NCI-H82 treated with DMSO at 0.1 percent for 48 hours (cell line): Measurements from ENCODE around the gene ABHD12B.
"Not testable (repeated sequence)": the region's sequence is repeated elsewhere in the genome, so short reads cannot be mapped to it uniquely, and the experiment has no call there.

Experiments used
- DNase-seq: peaks from one replicate; lab custom pipeline; 2025; ENCODE audit not compliant: unreplicated experiment; lab: John Stamatoyannopoulos, UW

The ABHD12B gene

GRCh38 chr14:50892255-50892654 is 20.4 kb downstream of the ABHD12B start:
- DNase-seq = no peak

- not testable (repeated sequence) for DNase-seq
Measured at GRCh38 chr14:50896421-50896820, 24.6 kb downstream of the ABHD12B start.

- not testable (repeated sequence) for DNase-seq
Measured at GRCh38 chr14:50897005-50897404, 25.2 kb downstream of the ABHD12B start.

GRCh38 chr14:50897658-50898175 is 25.9 kb downstream of the ABHD12B start:
- no peak for DNase-seq

DNA sequence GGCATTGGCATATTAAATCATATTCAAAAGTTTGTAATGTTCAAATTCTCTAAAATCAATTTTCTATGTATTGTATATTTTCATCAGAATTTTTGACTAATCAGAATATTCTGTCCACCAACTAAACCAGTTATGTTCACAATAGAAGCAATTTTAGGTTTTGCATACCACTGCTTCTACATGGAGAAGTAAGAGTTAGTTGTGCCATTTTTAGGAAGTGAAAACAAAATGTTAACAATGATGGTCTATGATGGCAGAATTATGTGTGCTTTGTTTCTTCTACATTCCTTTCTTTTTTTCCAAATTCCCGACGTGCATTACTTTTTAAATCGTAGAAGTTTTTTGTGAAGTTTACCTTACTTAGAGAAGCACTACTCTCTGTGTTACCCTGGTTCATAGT is 29.5 kb downstream of the ABHD12B start:
- DNase-seq = no peak

DNA sequence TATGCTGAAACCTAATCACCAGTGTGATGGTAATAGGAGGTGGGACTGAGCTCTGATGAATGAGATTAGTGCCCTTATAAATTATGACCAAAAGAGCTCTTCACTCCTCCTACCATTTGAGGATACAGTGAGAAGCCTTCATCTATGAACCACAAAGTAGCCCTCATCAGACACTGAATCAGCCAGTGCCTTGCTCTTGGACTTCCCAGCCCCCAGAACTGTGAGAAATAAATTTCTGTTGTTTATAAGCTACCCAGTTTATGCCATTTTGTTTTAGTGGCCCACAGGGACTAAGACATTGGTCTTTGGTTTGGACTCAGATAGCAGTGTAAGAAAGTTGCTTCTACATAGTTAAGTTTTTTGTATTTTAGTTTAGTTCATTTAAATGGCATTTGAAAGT is 32.9 kb downstream of the ABHD12B start:
- DNase-seq = no peak

DNA sequence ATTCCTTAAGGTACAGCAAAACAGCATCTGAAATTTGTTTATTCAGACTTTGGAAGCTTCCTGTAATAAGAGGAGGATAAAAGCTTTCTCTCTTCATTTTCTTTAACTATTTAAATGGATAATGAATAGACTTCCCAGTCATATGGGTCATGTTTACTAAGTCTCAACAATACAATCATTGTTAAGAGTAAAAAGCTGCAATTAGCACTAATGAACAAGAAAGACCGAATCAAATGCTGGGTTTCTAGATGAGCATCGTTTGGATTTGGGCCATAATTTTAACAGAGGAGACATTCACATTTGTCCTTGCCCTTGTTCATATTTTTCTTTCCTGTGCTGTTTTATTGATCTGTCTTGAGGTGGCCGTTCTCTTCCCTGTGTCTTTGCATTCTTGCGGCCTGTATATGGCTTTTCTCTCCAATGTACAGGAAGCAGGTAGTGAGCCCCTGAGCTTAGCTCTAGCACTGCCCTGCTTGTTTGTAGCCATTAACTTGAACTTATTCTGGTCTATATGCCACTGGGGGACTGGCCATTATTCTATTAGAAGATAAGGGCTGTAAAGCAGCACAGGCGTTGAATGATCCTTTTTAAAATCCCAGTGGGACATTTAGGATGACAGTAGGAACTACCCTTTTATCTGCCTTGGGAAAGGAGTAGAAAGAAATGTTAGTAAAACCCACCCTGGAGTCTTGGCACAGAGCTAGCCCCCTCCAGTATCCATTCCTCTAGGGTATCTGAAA is 34.6 kb downstream of the ABHD12B start:
- no peak for DNase-seq

DNA sequence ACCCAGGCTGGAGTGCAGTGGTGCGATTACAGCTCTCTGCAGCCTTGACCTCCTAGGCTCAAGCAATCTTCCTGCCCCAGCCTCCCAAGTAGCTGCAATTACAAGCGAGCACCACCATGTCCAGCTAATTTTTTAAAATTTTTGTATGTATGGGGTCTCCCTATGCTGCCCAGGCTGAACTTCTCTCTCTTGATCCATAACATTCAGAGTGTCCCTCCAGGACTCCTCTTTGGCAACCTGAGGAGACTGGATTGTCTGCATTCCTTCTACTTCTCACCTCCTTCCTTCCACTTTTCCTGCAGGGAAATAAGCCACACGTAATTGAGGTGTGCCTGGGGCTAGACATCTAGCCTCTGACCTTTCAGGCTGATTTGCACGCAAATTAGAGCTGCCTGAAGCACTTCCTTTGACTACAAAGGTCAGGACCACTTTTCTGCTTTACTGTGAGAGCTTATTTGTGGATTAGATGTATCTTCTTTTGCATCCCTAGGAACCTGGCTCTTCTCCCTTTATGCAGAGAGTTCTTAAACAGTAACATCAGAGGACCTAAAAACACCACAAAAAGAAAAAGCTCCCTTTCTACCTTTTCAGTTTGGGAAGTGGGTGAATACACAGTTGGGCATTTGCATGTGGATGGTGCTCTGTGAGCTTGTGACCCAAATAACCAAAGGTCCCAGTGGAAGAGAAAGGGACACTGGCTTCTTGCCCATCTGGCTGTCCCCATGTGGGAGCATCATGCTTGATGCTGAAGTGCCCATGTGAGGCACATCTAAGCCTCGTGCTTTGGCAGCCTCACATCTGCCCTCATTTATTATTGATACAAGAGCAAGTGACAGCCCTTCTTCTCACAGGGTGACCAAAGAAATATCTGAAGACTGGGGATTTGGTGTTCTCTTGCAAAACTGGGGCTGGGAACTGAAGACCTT is 38.9 kb downstream of the ABHD12B start:
- DNase-seq = no peak

- no peak for DNase-seq
Measured at GRCh38 chr14:50917449-50917848, 45.6 kb downstream of the ABHD12B start.

- not testable (repeated sequence) for DNase-seq
Measured at GRCh38 chr14:50919524-50919923, 47.7 kb downstream of the ABHD12B start.

GRCh38 chr14:50920482-50921230 is 48.8 kb downstream of the ABHD12B start:
- peak; percentile 14 for DNase-seq

DNA sequence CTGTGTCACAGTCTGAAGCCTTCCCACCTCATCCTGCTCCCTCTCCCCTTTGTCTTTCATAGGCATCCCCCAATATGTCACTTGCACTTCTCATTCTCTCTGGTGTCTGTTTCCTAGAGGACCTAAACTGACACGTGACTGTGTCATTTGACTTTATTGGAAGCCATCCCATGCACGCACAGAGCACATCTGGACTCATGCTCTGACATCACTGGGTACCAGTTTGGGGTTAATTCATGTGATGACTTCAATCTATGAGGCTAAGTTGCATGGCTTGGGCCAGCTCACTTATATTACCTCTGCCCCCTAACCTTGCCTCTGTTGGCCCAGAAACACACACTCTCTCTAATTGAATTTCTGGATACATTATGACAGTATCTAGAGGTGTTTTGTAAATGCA is 51.0 kb downstream of the ABHD12B start:
- no peak for DNase-seq

GRCh38 chr14:50924236-50924635 is 52.4 kb downstream of the ABHD12B start:
- DNase-seq = peak; percentile 9

GRCh38 chr14:50924843-50925242 is 53.0 kb downstream of the ABHD12B start:
- no peak for DNase-seq

DNA sequence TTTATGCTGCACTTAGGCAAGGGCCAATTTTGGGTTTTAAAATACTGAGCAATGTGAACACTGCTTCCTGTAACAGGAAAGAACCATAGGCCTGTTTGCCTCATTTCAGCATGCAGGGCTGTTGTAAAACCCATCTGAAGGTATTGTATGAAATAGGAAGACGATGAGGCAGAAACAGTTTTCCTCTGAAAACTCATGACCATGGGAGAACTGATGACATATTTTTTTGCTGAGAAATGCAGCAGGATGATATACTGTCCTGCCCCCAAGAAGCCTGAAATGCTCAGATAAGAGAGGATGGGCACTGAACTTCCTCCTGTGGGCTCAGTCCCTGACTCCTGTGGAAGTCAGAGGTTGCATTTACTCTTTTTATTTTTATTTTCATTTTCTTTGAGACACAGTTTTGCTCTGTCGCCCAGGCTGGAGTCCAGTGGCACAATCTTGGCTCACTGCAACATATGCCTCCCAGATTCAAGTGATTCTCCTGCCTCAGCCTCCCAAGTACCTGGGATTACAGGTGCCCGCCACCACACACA is 55.1 kb downstream of the ABHD12B start:
- DNase-seq = no peak

GRCh38 chr14:50928002-50928635 is 56.3 kb downstream of the ABHD12B start:
- DNase-seq = no peak

DNA sequence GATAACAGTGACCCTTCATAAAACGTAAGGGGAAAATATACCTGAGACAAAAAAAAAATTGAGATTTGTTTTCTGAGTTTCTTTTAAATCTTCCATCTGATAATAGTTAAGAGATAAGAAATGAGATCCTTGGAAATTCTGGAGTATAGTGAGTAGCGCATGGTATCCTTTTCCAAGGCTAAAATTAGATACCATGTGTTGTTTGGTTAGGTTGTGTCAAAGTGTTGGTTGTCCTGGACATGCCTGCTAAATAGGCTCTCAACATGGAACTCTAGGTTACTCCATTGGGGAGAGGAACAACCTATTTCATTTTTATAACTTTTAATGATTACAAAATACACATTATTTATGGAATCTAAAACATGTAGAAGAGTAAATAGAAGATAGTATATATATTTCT is 57.7 kb downstream of the ABHD12B start:
- DNase-seq = no peak

- DNase-seq = no peak
Measured at GRCh38 chr14:50931559-50931958, 59.7 kb downstream of the ABHD12B start.

DNA sequence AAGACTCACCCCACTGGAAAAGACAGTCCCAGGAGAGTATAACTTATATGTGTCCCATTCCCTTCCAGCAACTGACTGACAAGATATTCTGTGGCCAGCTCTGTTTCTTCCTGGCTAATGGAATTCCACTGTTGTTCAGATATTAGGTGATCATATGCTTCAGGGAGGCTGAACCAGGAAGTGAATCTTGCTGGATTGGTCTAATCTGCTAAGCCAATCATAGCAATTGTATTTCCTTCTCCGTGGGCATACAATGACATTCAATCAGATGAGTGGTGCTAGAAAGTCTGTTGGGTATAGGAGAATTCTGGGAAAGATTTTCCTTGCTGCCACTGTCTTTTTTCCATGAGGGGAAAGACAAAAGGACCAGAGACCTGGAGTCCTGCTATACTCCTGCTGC is 60.3 kb downstream of the ABHD12B start:
- no peak for DNase-seq
